GM19025 (cell line): Measurements from ENCODE around the gene TMEM120B.

Experiments used
- ATAC-seq: cut with Tn5 transposase; IDR thresholded peaks from one replicate; pipeline ENCODE4 v1.9.1; 2021; ENCODE audit warnings: mild to moderate bottlenecking, low read depth, moderate library complexity; ENCODE audit not compliant: unreplicated experiment

TMEM120B gene

GRCh38 chr12:121829250-121829918 lies 116.8 kb downstream of the TMEM120B start:
- no peak for ATAC-seq

- ATAC-seq, result no peak
These were observed 117.6 kb downstream of the TMEM120B start for GRCh38 chr12:121830134-121830533.

GRCh38 chr12:121830588-121831265 lies 118.2 kb downstream of the TMEM120B start:
- ATAC-seq, result no peak
